PC-3 (cell line): Measurements from ENCODE around the gene PPIC. TPM values are rescaled to one million over a fixed set of nuclear protein-coding genes. Genes with fewer than 3 reads are reported as not detected.
A peak's percentile ranks its signal among the peaks of the same experiment; 100 is the strongest.

ENCODE experiments used
- ATAC-seq: fragments of 200-7000 bp; cut with Tn5 transposase; 2 replicates; pipeline ENCODE4 v1.9.1; 2020; ENCODE audit warnings: mild to moderate bottlenecking, moderate library complexity
- BruUV-seq: library from RNA; stranded (reverse); fragments of 400-500 nt; replicated peaks from 2 replicates; lab custom pipeline; 2021; lab: Mats Ljungman, UMichigan
- CTCF ChIA-PET: fragments of 300-600 bp; sonication (Branson Sonifier 250); formaldehyde crosslinking; loops from one replicate; lab custom pipeline; 2022; ENCODE audit warnings: antibody characterized with exemption; lab: Charles Lee
- POLR2A ChIA-PET: fragments of 300-600 bp; sonication (Branson Sonifier 250); formaldehyde crosslinking; loops from one replicate; lab custom pipeline; 2022; ENCODE audit warnings: antibody characterized with exemption; ENCODE audit not compliant: unreplicated experiment; lab: Charles Lee
- DNase-seq: peaks from one replicate; pipeline ENCODE4 v3.0.0-alpha.2; 2015
- H2AFZ ChIP-seq: fragments of 300-600 bp; sonication (generic); 2 replicates; pipeline ENCODE4 v1.6.0; 2016; ENCODE audit warnings: antibody characterized with exemption, low read length
- H3F3A ChIP-seq: fragments of 300-600 bp; sonication (generic); one replicate; pipeline ENCODE4 v1.6.0; 2017; ENCODE audit warnings: antibody characterized with exemption, low read length, control low read depth, mild to moderate bottlenecking; ENCODE audit not compliant: unreplicated experiment
- H3K27ac ChIP-seq: fragments of 300-600 bp; sonication (generic); 2 replicates; pipeline ENCODE4 v1.5.1; 2016; ENCODE audit warnings: mild to moderate bottlenecking, low read length
- H3K27me3 ChIP-seq: fragments of 300-600 bp; sonication (generic); 2 replicates; pipeline ENCODE4 v1.6.1; 2016; ENCODE audit warnings: low read length, mixed read lengths
- H3K36me3 ChIP-seq: fragments of 300-600 bp; sonication (generic); 2 replicates; pipeline ENCODE4 v1.6.1; 2016; ENCODE audit warnings: low read depth, mixed run types, low read length, mixed read lengths
- H3K4me1 ChIP-seq: fragments of 300-600 bp; sonication (generic); 2 replicates; pipeline ENCODE4 v1.5.1; 2016; ENCODE audit warnings: low read length; ENCODE audit not compliant: insufficient read depth
- H3K4me2 ChIP-seq: fragments of 300-600 bp; sonication (generic); 2 replicates; pipeline ENCODE4 v1.6.0; 2016; ENCODE audit warnings: low read length
- H3K4me3 ChIP-seq: fragments of 300-600 bp; sonication (generic); 2 replicates; pipeline ENCODE4 v1.5.1; 2016; ENCODE audit warnings: mild to moderate bottlenecking, low read length, mixed read lengths
- H3K79me2 ChIP-seq: fragments of 300-600 bp; sonication (generic); 2 replicates; pipeline ENCODE4 v1.6.1; 2017; ENCODE audit warnings: low read length, mixed read lengths
- H3K9ac ChIP-seq: fragments of 300-600 bp; sonication (generic); 2 replicates; pipeline ENCODE4 v1.6.0; 2016; ENCODE audit warnings: mild to moderate bottlenecking, low read length
- H3K9me2 ChIP-seq: fragments of 300-600 bp; sonication (generic); replicated peaks from 2 replicates; pipeline ENCODE4 v1.6.1; 2016; ENCODE audit warnings: mixed run types, low read length, mixed read lengths
- H3K9me3 ChIP-seq: fragments of 300-600 bp; sonication (generic); 2 replicates; pipeline ENCODE4 v1.6.1; 2016; ENCODE audit warnings: low read length, mixed read lengths
- H4K20me1 ChIP-seq: fragments of 300-600 bp; sonication (generic); 2 replicates; pipeline ENCODE4 v1.6.1; 2016; ENCODE audit warnings: low read length, mixed read lengths
- CTCF ChIP-seq: fragments of 300-600 bp; sonication (generic); conservative IDR thresholded peaks from 2 replicates; pipeline ENCODE4 v1.5.1; 2017; ENCODE audit warnings: antibody characterized with exemption, low read depth, mild to moderate bottlenecking, low read length
- EZH2 ChIP-seq: fragments of 300-600 bp; sonication (generic); IDR thresholded peaks from one replicate; pipeline ENCODE4 v1.6.1; 2017; ENCODE audit warnings: antibody characterized with exemption, mild to moderate bottlenecking, low read length; ENCODE audit not compliant: unreplicated experiment
- EZH2phosphoT487 ChIP-seq: fragments of 300-600 bp; sonication (generic); IDR thresholded peaks from 2 replicates; pipeline ENCODE4 v1.6.1; 2018; ENCODE audit warnings: mild to moderate bottlenecking, antibody characterized with exemption, low read length, borderline replicate concordance
- intact Hi-C: fragments of 100-400 bp; cut with micrococcal nuclease; formaldehyde crosslinking; loops from 2 replicates; pipeline ENCODE4 v1.9.0; 2023
- total RNA-seq: library from RNA; depleted of rRNA; stranded (reverse); fragments of >200 nt; gene quantifications from 2 replicates; pipeline ENCODE4 v1.2.3, GENCODE V29; 2014

PPIC gene
- total RNA-seq, 1 experiment from 2014 or later, result 14.6 TPM

- Histone ChIP-seq H3K4me2 (no peak overlapping the region), H3K27ac (no peak overlapping the region), H3F3A (no peaks in the 10 kb centered on the region), H3K27me3 (no peaks in the 10 kb centered on the region), H3K4me1 (no peaks in the 10 kb centered on the region), H3K9me2 (no peaks in the 10 kb centered on the region), H3K4me3 (no peak overlapping the region), H3K79me2 (no peaks in the 10 kb centered on the region), H3K36me3 (no peaks in the 10 kb centered on the region), H4K20me1 (no peaks in the 10 kb centered on the region), H3K9me3 (no peaks in the 10 kb centered on the region), H3K9ac (no peak overlapping the region), H2AFZ (no peak overlapping the region)
- POLR2A ChIA-PET, result no interaction called here
- CTCF ChIA-PET, result no interaction called here
- no TSS peak for BruUV-seq
- ATAC-seq, result no peak; the same call in 1 of the 2 replicates
- intact Hi-C loops, result no loop called here
- TF ChIP-seq EZH2phosphoT487, result no peak
- DNase-seq, result peak; percentile 12
These were observed 51.4 kb downstream of the PPIC start for GRCh38 chr5:122985006-122985700.

- Histone ChIP-seq H2AFZ (no peak overlapping the region), H3K4me3 (no peak overlapping the region), H3K4me2 (no peak overlapping the region), H4K20me1 (no peaks in the 10 kb centered on the region), H3K79me2 (no peaks in the 10 kb centered on the region), H3K36me3 (no peaks in the 10 kb centered on the region), H3F3A (no peaks in the 10 kb centered on the region), H3K4me1 (no peaks in the 10 kb centered on the region), H3K27me3 (no peaks in the 10 kb centered on the region), H3K9ac (no peak overlapping the region), H3K27ac (no peak overlapping the region), H3K9me3 (no peaks in the 10 kb centered on the region), H3K9me2 (no peaks in the 10 kb centered on the region)
- ChIA-PET POLR2A (no interaction called here), CTCF (no interaction called here)
- DNase-seq (no peak), ATAC-seq (no peak)
- no TSS peak for BruUV-seq
- intact Hi-C loops, result no loop called here
- no peak for TF ChIP-seq CTCF
- TF ChIP-seq EZH2phosphoT487, result no peak
- TF ChIP-seq EZH2, result no peak
These were observed 52.1 kb downstream of the PPIC start for GRCh38 chr5:122984425-122984824.

GRCh38 chr5:122982376-122982775 is 54.1 kb downstream of the PPIC start:
- no TSS peak for BruUV-seq
- H3K79me2 ChIP-seq, result no peaks in the 10 kb centered on the region

More at GRCh38 chr5:122982376-122982775, 54.1 kb downstream of the PPIC start:
- no peaks in the 10 kb centered on the region for H3K9me3 ChIP-seq
- H3K36me3 ChIP-seq, result no peaks in the 10 kb centered on the region
- intact Hi-C loops, result no loop called here
- no peaks in the 10 kb centered on the region for H4K20me1 ChIP-seq
- H3F3A ChIP-seq, result no peaks in the 10 kb centered on the region
- H3K4me1 ChIP-seq, result no peaks in the 10 kb centered on the region
- no peak overlapping the region for H3K9ac ChIP-seq
- no peak overlapping the region for H3K27ac ChIP-seq
- POLR2A ChIA-PET, result no interaction called here
- no peaks in the 10 kb centered on the region for H3K9me2 ChIP-seq
- no peak overlapping the region for H3K4me3 ChIP-seq
- CTCF ChIA-PET, result no interaction called here
- no peak overlapping the region for H3K4me2 ChIP-seq
- no peak overlapping the region for H2AFZ ChIP-seq
- no peak for TF ChIP-seq EZH2phosphoT487
- no peak for TF ChIP-seq EZH2
- TF ChIP-seq CTCF, result no peak
- no peaks in the 10 kb centered on the region for H3K27me3 ChIP-seq
- ATAC-seq (no peak), DNase-seq (no peak)
